K562 (cell line): ENCODE measurements around the gene C1R. TPM values are rescaled to one million over a fixed set of nuclear protein-coding genes. Genes with fewer than 3 reads are reported as not detected.

Source experiments
- ATF2 ChIP-seq: sonication (generic); formaldehyde crosslinking; IDR thresholded peaks from 2 replicates; pipeline ENCODE4 v1.8.1; 2022; ENCODE audit warnings: missing genetic modification reagents
- CTBP1 ChIP-seq: fragments of 450-650 bp; IDR thresholded peaks from 2 replicates; pipeline ENCODE4 v1.6.1; 2016; ENCODE audit warnings: borderline replicate concordance
- ESRRA ChIP-seq: fragments of 450-650 bp; IDR thresholded peaks from 2 replicates; pipeline ENCODE4 v1.6.1; 2014; ENCODE audit warnings: low read depth, mild to moderate bottlenecking, moderate library complexity, borderline replicate concordance
- ETV1 ChIP-seq: fragments of 450-650 bp; conservative IDR thresholded peaks from 2 replicates; pipeline ENCODE4 v1.6.1; 2016; ENCODE audit warnings: missing genetic modification characterization, control low read depth, low read depth, missing compliant biosample characterization
- FIP1L1 ChIP-seq: fragments of 200-400 bp; formaldehyde crosslinking; IDR thresholded peaks from 2 replicates; pipeline ENCODE4 v1.6.1; 2018; ENCODE audit warnings: mild to moderate bottlenecking, low read depth, low read length; ENCODE audit not compliant: poor library complexity, severe bottlenecking
- FUS ChIP-seq: fragments of 200-400 bp; formaldehyde crosslinking; optimal IDR thresholded peaks from 2 replicates; pipeline ENCODE3; 2017; ENCODE audit warnings: low read depth, low read length
- HDAC2 ChIP-seq: fragments of 450-650 bp; IDR thresholded peaks from 2 replicates; pipeline ENCODE4 v1.6.1; 2016; ENCODE audit warnings: mild to moderate bottlenecking
- HEY1 ChIP-seq: fragments of 250-450 bp; sonication (Bioruptor Pico); IDR thresholded peaks from 2 replicates; pipeline ENCODE4 v1.5.0; 2020; ENCODE audit warnings: mild to moderate bottlenecking, moderate library complexity, borderline replicate concordance
- HINFP ChIP-seq: fragments of 450-650 bp; conservative IDR thresholded peaks from 2 replicates; pipeline ENCODE4 v1.6.1; 2016; ENCODE audit warnings: missing genetic modification characterization, low read depth, mild to moderate bottlenecking, control low read depth, missing compliant biosample characterization
- MEIS2 ChIP-seq: fragments of 450-650 bp; IDR thresholded peaks from 2 replicates; pipeline ENCODE4 v1.6.1; 2014; ENCODE audit warnings: mild to moderate bottlenecking; ENCODE audit not compliant: partially characterized antibody
- NR4A1 ChIP-seq, 2 experiments: fragments of 250-450 bp in 1 of 2; fragments of 450-650 bp in 1 of 2; sonication (Bioruptor Pico) in 1 of 2; IDR thresholded peaks; 2 replicates each; pipeline versions ENCODE4 v1.4.0 to v1.6.1; 2016 to 2020; ENCODE audit warnings: mild to moderate bottlenecking in 2 of 2, missing compliant biosample characterization in 1 of 2, missing genetic modification characterization in 1 of 2, moderate library complexity in 1 of 2
- RBM34 ChIP-seq: fragments of 200-400 bp; formaldehyde crosslinking; IDR thresholded peaks from 2 replicates; pipeline ENCODE4 v1.6.1; 2018; ENCODE audit warnings: low read length, borderline replicate concordance; ENCODE audit not compliant: insufficient read depth
- RHOXF2B ChIP-seq: fragments of 250-450 bp; sonication (Bioruptor Pico); conservative IDR thresholded peaks from 2 replicates; pipeline ENCODE4 v1.5.1; 2021
- SAFB ChIP-seq: fragments of 200-400 bp; formaldehyde crosslinking; IDR thresholded peaks from 2 replicates; pipeline ENCODE4 v1.6.1; 2017; ENCODE audit warnings: low read depth, low read length, borderline replicate concordance
- SMAD2 ChIP-seq: fragments of 150-350 bp; IDR thresholded peaks from 2 replicates; pipeline ENCODE4 v1.6.1; 2014; ENCODE audit warnings: low read depth, mild to moderate bottlenecking, low read length
- SREBF2 ChIP-seq: sonication (generic); formaldehyde crosslinking; IDR thresholded peaks from 2 replicates; pipeline ENCODE4 v1.4.0; 2020; ENCODE audit warnings: mild to moderate bottlenecking, missing genetic modification reagents
- STAT6 ChIP-seq: sonication (generic); formaldehyde crosslinking; IDR thresholded peaks from 2 replicates; pipeline ENCODE4 v1.8.1; 2023; ENCODE audit warnings: mild to moderate bottlenecking, missing genetic modification reagents
- ZNF274 ChIP-seq: IDR thresholded peaks from 2 replicates; pipeline ENCODE4 v1.6.1; 2011; ENCODE audit warnings: low read depth, mild to moderate bottlenecking, low read length, moderate library complexity, borderline replicate concordance
- ZNF431 ChIP-seq: sonication (generic); formaldehyde crosslinking; IDR thresholded peaks from 2 replicates; pipeline ENCODE4 v1.8.0; 2022; ENCODE audit warnings: mild to moderate bottlenecking, missing genetic modification reagents
- ZZZ3 ChIP-seq: fragments of 450-650 bp; IDR thresholded peaks from 2 replicates; pipeline ENCODE4 v1.6.1; 2016; ENCODE audit warnings: antibody characterized with exemption, mild to moderate bottlenecking, moderate library complexity
- polyA plus RNA-seq, 8 experiments: library from polyadenylated mRNA; depleted of rRNA in 4 of 8; stranded (reverse) in 5 of 8; unstranded in 3 of 8; fragments of >200 nt; fragmentation: Nextera tagmentation in 2 of 8; fragmentation: Illumina TruSeq in 1 of 8; extraction: Ambion mirVana in 2 of 8; extraction: Trizol in 1 of 8; gene quantifications; 2 replicates each; pipeline versions ENCODE4 v1.2.1 to v1.2.3, GENCODE V29; 2011 to 2014; ENCODE audit warnings: inconsistent platforms in 1 of 8, missing spikeins in 1 of 8
- total RNA-seq, 7 experiments: library from RNA; depleted of rRNA in 6 of 7; stranded (reverse); fragments of >200 nt in 6 of 7; fragmentation: Illumina TruSeq in 2 of 7; extraction: Trizol in 2 of 7; gene quantifications; 2 replicates each; pipeline versions ENCODE4 v1.2.1 to v1.2.3, GENCODE V29; 2011 to 2021; ENCODE audit warnings: low replicate concordance in 1 of 7

Gene C1R
- total and polyA plus RNA-seq, 9 of the 15 experiments (the other 6 are each of a cell fraction or from before 2014, with no cell fraction given) = 0.07 to 1.0 (median 0.33) TPM; not detected in 1

- TF ChIP-seq ZNF431 (CRISPR knock-in tag) = no peak
- TF ChIP-seq ATF2 (CRISPR knock-in tag) = no peak
- no peak for TF ChIP-seq RHOXF2B (CRISPR knock-in tag)
- TF ChIP-seq STAT6 (CRISPR knock-in tag) = no peak
- TF ChIP-seq SMAD2 = no peak
- TF ChIP-seq FUS = no peak
- no peak for TF ChIP-seq FIP1L1
- no peak for TF ChIP-seq RBM34
- TF ChIP-seq HDAC2 = no peak
- peak; percentile 27; the same call in 1 of the 2 replicates for TF ChIP-seq ETV1 (tag)
- TF ChIP-seq CTBP1 = no peak
- no peak for TF ChIP-seq ZNF274
- TF ChIP-seq ZZZ3 = no peak
- TF ChIP-seq HEY1 (CRISPR knock-in tag) = no peak
- no peak for TF ChIP-seq NR4A1 (CRISPR knock-in tag; IDR thresholded peaks at IDR 0.05)
- TF ChIP-seq NR4A1 (tag; IDR thresholded peaks at IDR 0.05) = no peak
- 0 out of 2 replicates have a peak, but pooled peaks have one; percentile 16 for TF ChIP-seq ESRRA
- peak; percentile 66 for TF ChIP-seq MEIS2
- no peak for TF ChIP-seq SAFB
- TF ChIP-seq HINFP (tag) = no peak
- TF ChIP-seq SREBF2 (CRISPR knock-in tag) = no peak
Measured at GRCh38 chr12:7123806-7124522, 31.7 kb upstream of the C1R start (continued).
